Stimulated activated CD8-positive, alpha-beta memory T cell treated with anti-CD3 and anti-CD28 coated beads, Interleukin-12 subunit alpha, Interleukin-12 subunit beta, amount 100 ng/mL, for 4 hours (primary cell): Measurements from ENCODE around the gene KMT2D.

Experiments used
- DNase-seq: peaks from one replicate; pipeline ENCODE4 v3.0.0-alpha.2; 2020; ENCODE audit warnings: low read depth

Gene KMT2D

GRCh38 chr12:49034286-49034622 is 26.3 kb downstream of the KMT2D start:
- DNase-seq, result no peak

GRCh38 chr12:49033611-49034285 is 26.8 kb downstream of the KMT2D start:
- no peak for DNase-seq

GRCh38 chr12:49032679-49033447 is 27.7 kb downstream of the KMT2D start:
- no peak for DNase-seq

GRCh38 chr12:49032276-49032675 is 28.3 kb downstream of the KMT2D start:
- no peak for DNase-seq

GRCh38 chr12:49031573-49032161 is 28.9 kb downstream of the KMT2D start:
- DNase-seq, result no peak

GRCh38 chr12:49030714-49031572 is 29.7 kb downstream of the KMT2D start:
- DNase-seq, result no peak

GRCh38 chr12:49030119-49030518 is 30.5 kb downstream of the KMT2D start:
- DNase-seq, result no peak

- DNase-seq, result no peak
These were observed 31.8 kb downstream of the KMT2D start for GRCh38 chr12:49028666-49029275.

- DNase-seq, result no peak
These were observed 32.6 kb downstream of the KMT2D start for GRCh38 chr12:49027846-49028555.

GRCh38 chr12:49026678-49027480 is 33.7 kb downstream of the KMT2D start:
- no peak for DNase-seq

- no peak for DNase-seq
These were observed 34.5 kb downstream of the KMT2D start for GRCh38 chr12:49026101-49026500.

GRCh38 chr12:49025463-49025862 is 35.1 kb downstream of the KMT2D start:
- no peak for DNase-seq

GRCh38 chr12:49024543-49024942 is 36.1 kb downstream of the KMT2D start:
- DNase-seq, result no peak

GRCh38 chr12:49023812-49024211 is 36.8 kb downstream of the KMT2D start:
- DNase-seq, result no peak

- DNase-seq, result no peak
These were observed 37.9 kb downstream of the KMT2D start for GRCh38 chr12:49022558-49023178.

- DNase-seq, result no peak
These were observed 39.2 kb downstream of the KMT2D start for GRCh38 chr12:49021292-49021915.

- DNase-seq, result no peak
These were observed 40.2 kb downstream of the KMT2D start for GRCh38 chr12:49020441-49020840.

GRCh38 chr12:49019443-49020324 is 40.9 kb downstream of the KMT2D start:
- DNase-seq, result no peak

- DNase-seq, result no peak
These were observed 41.5 kb downstream of the KMT2D start for GRCh38 chr12:49019120-49019430.
